K562 (cell line): Measurements from ENCODE around the gene C9orf50. TPM values are rescaled to one million over a fixed set of nuclear protein-coding genes. Genes with fewer than 3 reads are reported as not detected.

Experiments used
- CEBPB ChIP-seq: fragments of 450-650 bp; IDR thresholded peaks from 2 replicates; pipeline ENCODE4 v1.6.1; 2016; ENCODE audit warnings: missing genetic modification characterization, missing compliant biosample characterization
- ETV1 ChIP-seq: fragments of 450-650 bp; conservative IDR thresholded peaks from 2 replicates; pipeline ENCODE4 v1.6.1; 2016; ENCODE audit warnings: missing genetic modification characterization, control low read depth, low read depth, missing compliant biosample characterization
- HBP1 ChIP-seq: fragments of 450-650 bp; formaldehyde crosslinking; IDR thresholded peaks from 2 replicates; pipeline ENCODE4 v1.4.0; 2022; ENCODE audit warnings: missing genetic modification characterization
- HDAC1 ChIP-seq, 2 experiments: fragments of 450-650 bp; IDR thresholded peaks; 2 replicates each; pipeline ENCODE4 v1.6.1; 2016 to 2017; ENCODE audit warnings: inconsistent platforms in 1 of 2, mild to moderate bottlenecking in 1 of 2, moderate library complexity in 1 of 2
- KDM1A ChIP-seq, 2 experiments: fragments of 450-650 bp; IDR thresholded peaks; 2 replicates each; pipeline ENCODE4 v1.6.1; 2016; ENCODE audit warnings: mild to moderate bottlenecking in 2 of 2
- KDM5B ChIP-seq: fragments of 200-600 bp; sonication (generic); IDR thresholded peaks from 2 replicates; pipeline ENCODE4 v1.6.1; 2012; ENCODE audit warnings: low read depth, mild to moderate bottlenecking, moderate library complexity, low read length, control low read depth, inconsistent platforms; ENCODE audit not compliant: insufficient replicate concordance
- NFE2 ChIP-seq: IDR thresholded peaks from 2 replicates; pipeline ENCODE4 v1.6.1; 2014; ENCODE audit warnings: antibody characterized with exemption, low read depth
- SPI1 ChIP-seq: IDR thresholded peaks from 2 replicates; pipeline ENCODE4 v1.6.1; 2011; ENCODE audit warnings: low read depth, low read length, control low read depth, borderline replicate concordance
- TGIF2 ChIP-seq: sonication (generic); formaldehyde crosslinking; IDR thresholded peaks from 2 replicates; pipeline ENCODE4 v1.8.1; 2022; ENCODE audit warnings: mild to moderate bottlenecking, missing genetic modification reagents, moderate library complexity
- ZKSCAN8 ChIP-seq: fragments of 200-800 bp; sonication (Bioruptor generic); IDR thresholded peaks from 2 replicates; pipeline ENCODE4 v1.6.1; 2016; ENCODE audit warnings: missing genetic modification characterization, missing compliant biosample characterization
- ZNF263 ChIP-seq: sonication (generic); formaldehyde crosslinking; IDR thresholded peaks from 2 replicates; pipeline ENCODE4 v1.8.0; 2022; ENCODE audit warnings: mild to moderate bottlenecking, missing genetic modification reagents, borderline replicate concordance
- ZNF316 ChIP-seq: fragments of 450-650 bp; IDR thresholded peaks from 2 replicates; pipeline ENCODE4 v1.6.1; 2016
- polyA plus RNA-seq, 8 experiments: library from polyadenylated mRNA; depleted of rRNA in 4 of 8; stranded (reverse) in 5 of 8; unstranded in 3 of 8; fragments of >200 nt; fragmentation: Nextera tagmentation in 2 of 8; fragmentation: Illumina TruSeq in 1 of 8; extraction: Ambion mirVana in 2 of 8; extraction: Trizol in 1 of 8; gene quantifications; 2 replicates each; pipeline versions ENCODE4 v1.2.1 to v1.2.3, GENCODE V29; 2011 to 2014; ENCODE audit warnings: inconsistent platforms in 1 of 8, missing spikeins in 1 of 8
- total RNA-seq, 7 experiments: library from RNA; depleted of rRNA in 6 of 7; stranded (reverse); fragments of >200 nt in 6 of 7; fragmentation: Illumina TruSeq in 2 of 7; extraction: Trizol in 2 of 7; gene quantifications; 2 replicates each; pipeline versions ENCODE4 v1.2.1 to v1.2.3, GENCODE V29; 2011 to 2021; ENCODE audit warnings: low replicate concordance in 1 of 7
- TF ChIP-seq, protein P1 (sequence below): fragments of 450-650 bp; IDR thresholded peaks from 2 replicates; pipeline ENCODE4 v1.6.1; 2016; ENCODE audit warnings: antibody characterized with exemption
- TF ChIP-seq, protein P2 (sequence below): sonication (generic); formaldehyde crosslinking; IDR thresholded peaks from 2 replicates; pipeline ENCODE4 v1.8.0; 2022; ENCODE audit warnings: mild to moderate bottlenecking, missing genetic modification reagents
- TF ChIP-seq, protein P3 (sequence below), 3 experiments: IDR thresholded peaks in 2 of 3; conservative IDR thresholded peaks in 1 of 3; 2 replicates each; pipeline ENCODE4 v1.5.1; 2011 to 2012; ENCODE audit warnings: low read length in 3 of 3, mild to moderate bottlenecking in 3 of 3, control low read depth in 2 of 3, improper control_type of control experiment in 1 of 3, inconsistent platforms in 1 of 3, low read depth in 1 of 3, mixed read lengths in 1 of 3, moderate library complexity in 1 of 3; ENCODE audit not compliant: insufficient read depth in 2 of 3
- TF ChIP-seq, protein P4 (sequence below): fragments of 450-650 bp; IDR thresholded peaks from 2 replicates; pipeline ENCODE4 v1.6.1; 2018; ENCODE audit not compliant: partially characterized antibody

Gene C9orf50
- total and polyA plus RNA-seq, 9 of the 15 experiments (the other 6 are each of a cell fraction or from before 2014, with no cell fraction given), result not detected

GRCh38 chr9:129569502-129570449 lies 51.1 kb downstream of the C9orf50 start (continued):
- TF ChIP-seq HDAC1 (IDR thresholded peaks at IDR 0.05), result 0 out of 4 replicates have a peak, but pooled peaks of 1 of the 2 experiments have one; percentile 14
- no peak for TF ChIP-seq CEBPB (tag)
- TF ChIP-seq ETV1 (tag), result 0 out of 2 replicates have a peak, but pooled peaks have one; percentile 29
- no peak for TF ChIP-seq TGIF2 (CRISPR knock-in tag)
- TF ChIP-seq SPI1, result peak; percentile 18; the same call in 1 of the 2 replicates
- 0 out of 2 replicates have a peak, but pooled peaks have one; percentile 15 for TF ChIP-seq ZKSCAN8
- peak; percentile 55 to 67; a peak in 2 of 4 replicates for TF ChIP-seq KDM1A (IDR thresholded peaks at IDR 0.05)
- TF ChIP-seq, protein P1, sequence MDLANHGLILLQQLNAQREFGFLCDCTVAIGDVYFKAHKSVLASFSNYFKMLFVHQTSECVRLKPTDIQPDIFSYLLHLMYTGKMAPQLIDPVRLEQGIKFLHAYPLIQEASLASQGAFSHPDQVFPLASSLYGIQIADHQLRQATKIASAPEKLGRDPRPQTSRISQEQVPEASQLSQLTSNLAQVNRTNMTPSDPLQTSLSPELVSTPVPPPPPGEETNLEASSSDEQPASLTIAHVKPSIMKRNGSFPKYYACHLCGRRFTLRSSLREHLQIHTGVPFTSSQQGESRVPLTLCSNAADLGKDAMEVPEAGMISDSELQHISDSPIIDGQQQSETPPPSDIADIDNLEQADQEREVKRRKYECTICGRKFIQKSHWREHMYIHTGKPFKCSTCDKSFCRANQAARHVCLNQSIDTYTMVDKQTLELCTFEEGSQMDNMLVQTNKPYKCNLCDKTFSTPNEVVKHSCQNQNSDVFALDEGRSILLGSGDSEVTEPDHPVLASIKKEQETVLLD, result peak; percentile 46; the same call in 1 of the 2 replicates
- TF ChIP-seq, protein P2, sequence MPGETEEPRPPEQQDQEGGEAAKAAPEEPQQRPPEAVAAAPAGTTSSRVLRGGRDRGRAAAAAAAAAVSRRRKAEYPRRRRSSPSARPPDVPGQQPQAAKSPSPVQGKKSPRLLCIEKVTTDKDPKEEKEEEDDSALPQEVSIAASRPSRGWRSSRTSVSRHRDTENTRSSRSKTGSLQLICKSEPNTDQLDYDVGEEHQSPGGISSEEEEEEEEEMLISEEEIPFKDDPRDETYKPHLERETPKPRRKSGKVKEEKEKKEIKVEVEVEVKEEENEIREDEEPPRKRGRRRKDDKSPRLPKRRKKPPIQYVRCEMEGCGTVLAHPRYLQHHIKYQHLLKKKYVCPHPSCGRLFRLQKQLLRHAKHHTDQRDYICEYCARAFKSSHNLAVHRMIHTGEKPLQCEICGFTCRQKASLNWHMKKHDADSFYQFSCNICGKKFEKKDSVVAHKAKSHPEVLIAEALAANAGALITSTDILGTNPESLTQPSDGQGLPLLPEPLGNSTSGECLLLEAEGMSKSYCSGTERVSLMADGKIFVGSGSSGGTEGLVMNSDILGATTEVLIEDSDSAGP (CRISPR knock-in tag), result no peak
- TF ChIP-seq ZNF316, result peak; percentile 72
- TF ChIP-seq, protein P3, sequence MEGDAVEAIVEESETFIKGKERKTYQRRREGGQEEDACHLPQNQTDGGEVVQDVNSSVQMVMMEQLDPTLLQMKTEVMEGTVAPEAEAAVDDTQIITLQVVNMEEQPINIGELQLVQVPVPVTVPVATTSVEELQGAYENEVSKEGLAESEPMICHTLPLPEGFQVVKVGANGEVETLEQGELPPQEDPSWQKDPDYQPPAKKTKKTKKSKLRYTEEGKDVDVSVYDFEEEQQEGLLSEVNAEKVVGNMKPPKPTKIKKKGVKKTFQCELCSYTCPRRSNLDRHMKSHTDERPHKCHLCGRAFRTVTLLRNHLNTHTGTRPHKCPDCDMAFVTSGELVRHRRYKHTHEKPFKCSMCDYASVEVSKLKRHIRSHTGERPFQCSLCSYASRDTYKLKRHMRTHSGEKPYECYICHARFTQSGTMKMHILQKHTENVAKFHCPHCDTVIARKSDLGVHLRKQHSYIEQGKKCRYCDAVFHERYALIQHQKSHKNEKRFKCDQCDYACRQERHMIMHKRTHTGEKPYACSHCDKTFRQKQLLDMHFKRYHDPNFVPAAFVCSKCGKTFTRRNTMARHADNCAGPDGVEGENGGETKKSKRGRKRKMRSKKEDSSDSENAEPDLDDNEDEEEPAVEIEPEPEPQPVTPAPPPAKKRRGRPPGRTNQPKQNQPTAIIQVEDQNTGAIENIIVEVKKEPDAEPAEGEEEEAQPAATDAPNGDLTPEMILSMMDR (IDR thresholded peaks at IDR 0.05 in 2 of 3, conservative IDR thresholded peaks at IDR 0.05 in 1 of 3; ENCODE audit: insufficient read depth in 2 of 3, low read depth in 1 of 3, low read length in 3 of 3), result peak; percentile 54 to 69 (median 60)
- TF ChIP-seq ZNF263 (CRISPR knock-in tag), result peak; percentile 99
- TF ChIP-seq KDM5B, result no peak
- no peak for TF ChIP-seq HBP1
- no peak for TF ChIP-seq NFE2
- TF ChIP-seq, protein P4, sequence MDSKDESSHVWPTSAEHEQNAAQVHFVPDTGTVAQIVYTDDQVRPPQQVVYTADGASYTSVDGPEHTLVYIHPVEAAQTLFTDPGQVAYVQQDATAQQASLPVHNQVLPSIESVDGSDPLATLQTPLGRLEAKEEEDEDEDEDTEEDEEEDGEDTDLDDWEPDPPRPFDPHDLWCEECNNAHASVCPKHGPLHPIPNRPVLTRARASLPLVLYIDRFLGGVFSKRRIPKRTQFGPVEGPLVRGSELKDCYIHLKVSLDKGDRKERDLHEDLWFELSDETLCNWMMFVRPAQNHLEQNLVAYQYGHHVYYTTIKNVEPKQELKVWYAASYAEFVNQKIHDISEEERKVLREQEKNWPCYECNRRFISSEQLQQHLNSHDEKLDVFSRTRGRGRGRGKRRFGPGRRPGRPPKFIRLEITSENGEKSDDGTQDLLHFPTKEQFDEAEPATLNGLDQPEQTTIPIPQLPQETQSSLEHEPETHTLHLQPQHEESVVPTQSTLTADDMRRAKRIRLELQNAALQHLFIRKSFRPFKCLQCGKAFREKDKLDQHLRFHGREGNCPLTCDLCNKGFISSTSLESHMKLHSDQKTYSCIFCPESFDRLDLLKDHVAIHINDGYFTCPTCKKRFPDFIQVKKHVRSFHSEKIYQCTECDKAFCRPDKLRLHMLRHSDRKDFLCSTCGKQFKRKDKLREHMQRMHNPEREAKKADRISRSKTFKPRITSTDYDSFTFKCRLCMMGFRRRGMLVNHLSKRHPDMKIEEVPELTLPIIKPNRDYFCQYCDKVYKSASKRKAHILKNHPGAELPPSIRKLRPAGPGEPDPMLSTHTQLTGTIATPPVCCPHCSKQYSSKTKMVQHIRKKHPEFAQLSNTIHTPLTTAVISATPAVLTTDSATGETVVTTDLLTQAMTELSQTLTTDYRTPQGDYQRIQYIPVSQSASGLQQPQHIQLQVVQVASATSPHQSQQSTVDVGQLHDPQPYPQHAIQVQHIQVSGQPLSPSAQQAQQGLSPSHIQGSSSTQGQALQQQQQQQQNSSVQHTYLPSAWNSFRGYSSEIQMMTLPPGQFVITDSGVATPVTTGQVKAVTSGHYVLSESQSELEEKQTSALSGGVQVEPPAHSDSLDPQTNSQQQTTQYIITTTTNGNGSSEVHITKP, result peak; percentile 17
